Measurements from ENCODE around the gene STK32B. TPM values are rescaled to one million over a fixed set of nuclear protein-coding genes. Genes with fewer than 3 reads are reported as not detected.

The STK32B gene
- total RNA-seq, 1 experiment from 2014 or later: 11.6 TPM

- POLR2A ChIA-PET: interaction anchor here (0.5 kb wide), 1 partner anchor 458 kb away, joined by 4 read pairs; no protein-coding TSS in a partner anchor
- no peak for ATAC-seq
- in situ Hi-C loops (cut with HindIII; ENCODE audit: low pct_unique_long_range_greater_than_20kb, low sequenced_read_pairs): no loop called here
- no peaks in the 10 kb centered on the region for H3K36me3 ChIP-seq (ENCODE audit: control insufficient read depth, insufficient read depth, low read length)
- no peak for DNase-seq (ENCODE audit: low read depth, low spot score)
- no peaks in the 10 kb centered on the region for H3K9me3 ChIP-seq (ENCODE audit: control insufficient read depth, insufficient read depth, low read depth, low read length)
- H3K4me3 ChIP-seq (ENCODE audit: low read depth in 2 of 2, low read length in 2 of 2): no peak overlapping the region
- no peaks in the 10 kb centered on the region for H3K27me3 ChIP-seq (ENCODE audit: control insufficient read depth, insufficient read depth, low read length)
- CTCF ChIA-PET: no interaction called here
- TF ChIP-seq REST (IDR thresholded peaks at IDR 0.05; ENCODE audit: insufficient read depth in 1 of 2, low read depth in 2 of 2, low read length in 1 of 2): no peak
- TF ChIP-seq TCF7L2 (IDR thresholded peaks at IDR 0.05; ENCODE audit: low read depth, low read length): no peak
- TF ChIP-seq POLR2AphosphoS5 (IDR thresholded peaks at IDR 0.05; ENCODE audit: low read depth, low read length): no peak
- no peak for TF ChIP-seq CTCF (IDR thresholded peaks at IDR 0.05)
- no peak for TF ChIP-seq SIN3A (IDR thresholded peaks at IDR 0.05; ENCODE audit: borderline replicate concordance, insufficient read depth, low read depth, low read length)
- intact Hi-C loops (cut with micrococcal nuclease; ENCODE audit: unreplicated experiment): no loop called here
- BruUV-seq (replicated peaks): no TSS peak
- H3K4me1 ChIP-seq (ENCODE audit: control insufficient read depth, insufficient read depth, low read length): no peaks in the 10 kb centered on the region
- H3K27ac ChIP-seq (ENCODE audit: low read length): no peak overlapping the region
These were observed 452.2 kb downstream of the STK32B start for GRCh38 chr4:5503336-5503936.

- POLR2A ChIA-PET: no interaction called here
- no TSS peak for BruUV-seq (replicated peaks)
- no peak overlapping the region for H3K27ac ChIP-seq (ENCODE audit: low read length)
- H3K27me3 ChIP-seq (ENCODE audit: control insufficient read depth, insufficient read depth, low read length): no peaks in the 10 kb centered on the region
- DNase-seq (ENCODE audit: low read depth, low spot score): no peak
- intact Hi-C loops (cut with micrococcal nuclease; ENCODE audit: unreplicated experiment) (no loop called here), in situ Hi-C loops (cut with HindIII; ENCODE audit: low pct_unique_long_range_greater_than_20kb, low sequenced_read_pairs) (no loop called here)
- no peak overlapping the region for H3K4me3 ChIP-seq (ENCODE audit: low read depth in 2 of 2, low read length in 2 of 2)
- CTCF ChIA-PET: no interaction called here
- no peaks in the 10 kb centered on the region for H3K36me3 ChIP-seq (ENCODE audit: control insufficient read depth, insufficient read depth, low read length)
- no peaks in the 10 kb centered on the region for H3K9me3 ChIP-seq (ENCODE audit: control insufficient read depth, insufficient read depth, low read depth, low read length)
- H3K4me1 ChIP-seq (ENCODE audit: control insufficient read depth, insufficient read depth, low read length): no peaks in the 10 kb centered on the region
- no peak for ATAC-seq
- TF ChIP-seq SIN3A (IDR thresholded peaks at IDR 0.05; ENCODE audit: borderline replicate concordance, insufficient read depth, low read depth, low read length): no peak
- no peak for TF ChIP-seq TCF7L2 (IDR thresholded peaks at IDR 0.05; ENCODE audit: low read depth, low read length)
- TF ChIP-seq CTCF (IDR thresholded peaks at IDR 0.05): no peak
These were observed 453.2 kb downstream of the STK32B start for GRCh38 chr4:5504486-5504885.

Measured in Panc1 (cell line).